GM18870 (cell line): ENCODE results near the gene AGPAT1.
"Not testable (repeated sequence)": the region's sequence is repeated elsewhere in the genome, so short reads cannot be mapped to it uniquely, and the experiment has no call there.

Experiments
- ATAC-seq: cut with Tn5 transposase; IDR thresholded peaks from one replicate; pipeline ENCODE4 v1.9.1; 2021; ENCODE audit warnings: moderate library complexity; ENCODE audit not compliant: unreplicated experiment

AGPAT1 gene

DNA sequence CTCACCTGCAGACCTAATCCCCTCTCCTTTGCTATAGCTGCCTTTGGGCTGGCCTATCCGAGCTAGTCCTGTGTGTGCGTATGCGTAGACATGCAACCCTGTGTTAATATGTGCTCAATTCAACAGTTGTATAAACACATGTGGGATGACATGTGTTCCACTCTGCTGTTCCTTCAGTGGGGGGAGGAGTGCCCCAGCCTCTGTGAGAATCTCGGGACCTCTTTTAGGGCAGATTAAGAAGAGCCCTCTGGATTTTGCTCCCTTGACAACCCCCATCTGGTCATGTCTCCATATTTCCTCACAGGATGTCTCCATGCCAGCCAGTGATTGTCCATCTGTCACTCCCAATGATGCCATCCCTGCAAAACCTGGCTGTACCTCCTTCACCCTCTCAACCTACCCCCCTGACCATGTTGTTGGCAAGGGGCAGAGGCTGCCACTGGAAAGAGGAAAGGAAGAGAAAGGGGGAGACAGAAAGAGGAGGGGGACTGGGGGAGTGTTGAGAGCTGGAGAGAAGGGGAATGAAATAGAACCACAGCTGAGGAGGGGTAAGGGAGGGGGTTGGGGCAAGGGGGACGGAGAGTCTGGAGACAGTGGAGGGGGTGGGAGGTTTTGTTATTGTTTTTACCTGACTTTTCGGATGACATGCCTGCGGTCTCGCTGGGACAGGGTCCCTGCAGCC, 24.6 kb downstream of the AGPAT1 start:
- no peak for ATAC-seq

- ATAC-seq = no peak
Measured at GRCh38 chr6:32149932-32150870, 25.7 kb downstream of the AGPAT1 start.

GRCh38 chr6:32149092-32149755, 26.7 kb downstream of the AGPAT1 start:
- ATAC-seq = no peak

- ATAC-seq = no peak
Measured at GRCh38 chr6:32148289-32149091, 27.4 kb downstream of the AGPAT1 start.

GRCh38 chr6:32147401-32148132, 28.3 kb downstream of the AGPAT1 start:
- ATAC-seq = no peak

- no peak for ATAC-seq
Measured at GRCh38 chr6:32146687-32147086, 29.2 kb downstream of the AGPAT1 start.

DNA sequence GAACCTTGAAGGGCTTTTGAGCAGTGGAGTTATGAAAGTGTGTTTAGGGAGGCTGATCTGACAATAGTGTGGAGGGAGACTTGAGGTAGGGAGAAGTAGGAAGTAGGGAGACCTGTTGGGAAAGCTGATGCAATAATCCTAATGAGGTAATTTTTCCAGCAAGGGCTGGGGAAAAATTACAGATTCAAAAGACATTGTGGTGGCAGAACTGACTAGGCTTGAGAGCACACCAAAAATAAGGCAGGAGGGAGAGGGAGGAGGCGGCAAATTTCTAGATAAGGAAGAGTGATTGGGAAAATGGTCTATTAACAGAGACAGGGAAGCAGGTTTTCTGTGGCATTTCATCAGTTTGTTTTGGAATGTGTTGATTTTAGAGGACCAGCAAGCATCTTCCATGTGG, 29.6 kb downstream of the AGPAT1 start:
- no peak for ATAC-seq

DNA sequence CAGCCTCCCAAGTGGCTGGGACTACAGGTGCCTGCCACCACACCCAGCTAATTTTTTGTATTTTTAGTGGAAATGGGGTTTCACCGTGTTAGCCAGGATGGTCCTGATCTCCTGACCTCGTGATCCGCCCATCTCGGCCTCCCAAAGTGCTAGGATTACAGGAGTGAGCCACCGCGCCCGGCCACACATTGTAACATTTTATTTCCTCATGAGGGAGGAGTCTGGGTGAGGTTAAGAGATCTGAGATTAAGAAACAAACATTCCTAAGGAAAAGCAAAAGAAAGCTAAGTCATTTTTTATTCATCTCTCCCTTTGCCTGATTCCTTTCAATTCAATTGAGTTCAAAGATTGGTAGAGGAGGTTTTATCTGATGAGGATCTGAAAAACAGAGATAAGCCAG, 31.6 kb downstream of the AGPAT1 start:
- not testable (repeated sequence) for ATAC-seq

- ATAC-seq = no peak
Measured at GRCh38 chr6:32140420-32141046, 35.4 kb downstream of the AGPAT1 start.

GRCh38 chr6:32139590-32139989, 36.3 kb downstream of the AGPAT1 start:
- ATAC-seq = no peak

GRCh38 chr6:32137454-32137853, 38.4 kb downstream of the AGPAT1 start:
- ATAC-seq = no peak

- ATAC-seq = no peak
Measured at GRCh38 chr6:32133786-32134185, 42.1 kb downstream of the AGPAT1 start.

- ATAC-seq = no peak
Measured at GRCh38 chr6:32132110-32132509, 43.8 kb downstream of the AGPAT1 start.

GRCh38 chr6:32131439-32131948, 44.4 kb downstream of the AGPAT1 start:
- no peak for ATAC-seq

- ATAC-seq = no peak
Measured at GRCh38 chr6:32129297-32130088, 46.4 kb downstream of the AGPAT1 start.

GRCh38 chr6:32128751-32129296, 47.1 kb downstream of the AGPAT1 start:
- no peak for ATAC-seq

DNA sequence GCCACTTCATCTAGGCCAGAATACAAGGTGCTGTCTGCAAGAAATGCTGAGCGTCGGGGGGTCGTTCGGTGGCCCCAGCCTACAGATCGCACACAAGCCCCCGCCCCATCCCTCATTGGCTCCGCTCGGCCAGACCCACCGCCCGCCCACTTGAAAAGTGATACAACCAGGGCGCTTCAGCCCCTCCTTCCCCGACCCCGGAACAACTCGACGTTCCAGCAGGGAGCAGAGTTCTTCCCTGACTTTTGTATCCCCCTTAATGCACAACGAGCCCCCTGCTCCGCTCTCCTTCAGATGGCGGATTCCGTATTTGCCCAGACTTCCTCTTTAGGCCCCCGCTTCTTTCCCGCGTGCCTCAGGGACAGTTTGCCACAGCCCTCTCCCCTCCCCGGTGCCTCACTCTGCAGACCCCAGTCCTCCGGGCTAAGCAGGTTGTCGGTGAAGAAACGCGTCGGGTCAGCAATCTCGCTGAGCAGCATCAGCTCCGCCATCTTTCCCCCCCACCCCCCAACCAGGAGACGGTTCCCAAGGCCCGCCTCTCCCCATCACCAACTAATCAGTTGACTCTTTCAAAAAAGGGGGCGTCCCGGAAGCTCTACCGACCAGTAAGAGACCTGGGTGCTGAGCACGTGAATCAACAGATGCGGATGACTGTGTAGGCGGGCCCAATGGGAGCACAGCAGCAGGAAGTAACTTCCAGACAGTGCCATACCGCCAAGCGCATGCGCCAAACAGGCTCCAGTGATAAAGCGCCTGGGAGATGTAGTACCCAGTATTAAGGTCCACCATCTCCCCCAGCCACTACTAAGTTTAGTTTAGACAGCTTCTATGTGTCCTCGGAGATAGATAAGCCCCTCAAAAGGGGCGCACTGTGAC, 47.9 kb downstream of the AGPAT1 start, which contains the start of gene ATF6B:
TSS of gene ATF6B (minus strand) at position 530 of the 876 bp plus-strand sequence. CDS start at position 491, 39 bp downstream.
- ATAC-seq = peak; percentile 93
